Peyer's patch (tissue), 4 donors: ENCODE data around the gene RPL7A. TPM values are rescaled to one million over a fixed set of nuclear protein-coding genes. Genes with fewer than 3 reads are reported as not detected.

Source experiments
- DNase-seq, 3 donors: peaks; one replicate each; pipeline ENCODE4 v3.0.0-alpha.2; 2017 to 2019
- H3K27ac ChIP-seq, 4 donors: fragments of 200-600 bp; sonication (generic); one replicate each; pipeline ENCODE4 v1.5.1; 2016 to 2019
- H3K27me3 ChIP-seq, 2 donors: fragments of 200-600 bp; sonication (generic); one replicate each; pipeline ENCODE4 v1.5.1; 2019
- H3K36me3 ChIP-seq, 3 donors: fragments of 200-600 bp; sonication (generic); one replicate each; pipeline ENCODE4 v1.5.1; 2016 to 2019
- H3K4me1 ChIP-seq, 4 donors: fragments of 200-600 bp; sonication (generic); one replicate each; pipeline ENCODE4 v1.5.1; 2016 to 2019
- H3K4me3 ChIP-seq, 4 donors: fragments of 200-600 bp; sonication (generic); 1 replicate in 3 of 4; 2 replicates in 1 of 4; pipeline ENCODE4 v1.5.1; 2016 to 2019; ENCODE audit warnings: mild to moderate bottlenecking in 1 of 4
- H3K9me3 ChIP-seq, 4 donors: fragments of 200-600 bp; sonication (generic); one replicate each; pipeline ENCODE4 v1.5.1; 2016 to 2019; ENCODE audit warnings: mild to moderate bottlenecking in 1 of 4
- POLR2A ChIP-seq, 2 donors: fragments of 450-650 bp; IDR thresholded peaks; one replicate each; pipeline ENCODE4 v1.5.1; 2017; ENCODE audit warnings: antibody characterized with exemption in 2 of 2, mild to moderate bottlenecking in 2 of 2, moderate library complexity in 2 of 2
- total RNA-seq, 4 donors: library from RNA; depleted of rRNA; stranded (reverse); fragments of >200 nt; gene quantifications; one replicate each; pipeline ENCODE4 v1.1.0, GENCODE V29; 2016
- TF ChIP-seq, protein P1 (sequence below), 6 experiments: fragments of 450-650 bp in 4 of 6; fragments of 200-600 bp in 2 of 6; sonication (generic) in 1 of 6; IDR thresholded peaks; one replicate each; pipeline ENCODE4 v1.5.1; 2017 to 2019; ENCODE audit warnings: antibody characterized with exemption in 6 of 6, mild to moderate bottlenecking in 3 of 6, moderate library complexity in 1 of 6

Gene RPL7A
- total RNA-seq, 4 donors from 2014 or later: 708 to 1,565 (median 870) TPM

DNA sequence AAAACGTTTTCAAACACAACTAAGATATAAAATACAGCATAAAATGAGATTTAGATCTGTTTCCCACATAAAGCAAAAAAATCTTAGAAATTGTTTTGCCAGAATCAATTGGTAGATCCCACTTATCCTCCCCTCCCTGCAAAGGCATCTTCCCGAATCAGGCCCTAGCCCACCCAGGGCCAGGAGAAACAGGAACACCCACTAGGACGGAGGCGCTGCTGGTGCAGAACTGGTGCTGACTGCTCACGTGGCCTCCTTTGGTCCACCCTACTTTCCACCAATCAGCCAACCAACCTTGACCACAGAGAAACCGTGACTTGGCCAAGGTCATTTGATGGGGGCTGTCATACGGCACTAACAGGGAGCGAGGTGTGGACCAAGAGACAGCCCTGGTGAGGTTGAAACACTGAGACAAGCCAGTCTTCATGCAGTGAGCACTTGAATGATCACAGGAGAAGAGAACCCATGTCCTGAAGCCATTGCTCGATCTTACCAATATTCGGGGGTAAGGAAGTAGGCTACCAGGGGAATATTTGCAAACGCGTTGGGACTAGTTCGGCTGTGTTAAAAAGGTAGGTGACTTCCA lies 13.6 kb downstream of the RPL7A start:
- Histone ChIP-seq H3K27ac (no peak overlapping the region), H3K9me3 (no peaks in the 10 kb centered on the region), H3K36me3 (peaks cover 0 to 73% (median 0%) of the 10 kb centered on the region in 3 donors), H3K4me1 (peaks cover 0 to 34% (median 4%) of the 10 kb centered on the region in 4 donors), H3K27me3 (no peaks in the 10 kb centered on the region), H3K4me3 (no peak overlapping the region)
- DNase-seq: peak in 1 of 3 donors; percentile 39
- no peak for TF ChIP-seq POLR2A (IDR thresholded peaks at IDR 0.05)
- TF ChIP-seq, protein P1, sequence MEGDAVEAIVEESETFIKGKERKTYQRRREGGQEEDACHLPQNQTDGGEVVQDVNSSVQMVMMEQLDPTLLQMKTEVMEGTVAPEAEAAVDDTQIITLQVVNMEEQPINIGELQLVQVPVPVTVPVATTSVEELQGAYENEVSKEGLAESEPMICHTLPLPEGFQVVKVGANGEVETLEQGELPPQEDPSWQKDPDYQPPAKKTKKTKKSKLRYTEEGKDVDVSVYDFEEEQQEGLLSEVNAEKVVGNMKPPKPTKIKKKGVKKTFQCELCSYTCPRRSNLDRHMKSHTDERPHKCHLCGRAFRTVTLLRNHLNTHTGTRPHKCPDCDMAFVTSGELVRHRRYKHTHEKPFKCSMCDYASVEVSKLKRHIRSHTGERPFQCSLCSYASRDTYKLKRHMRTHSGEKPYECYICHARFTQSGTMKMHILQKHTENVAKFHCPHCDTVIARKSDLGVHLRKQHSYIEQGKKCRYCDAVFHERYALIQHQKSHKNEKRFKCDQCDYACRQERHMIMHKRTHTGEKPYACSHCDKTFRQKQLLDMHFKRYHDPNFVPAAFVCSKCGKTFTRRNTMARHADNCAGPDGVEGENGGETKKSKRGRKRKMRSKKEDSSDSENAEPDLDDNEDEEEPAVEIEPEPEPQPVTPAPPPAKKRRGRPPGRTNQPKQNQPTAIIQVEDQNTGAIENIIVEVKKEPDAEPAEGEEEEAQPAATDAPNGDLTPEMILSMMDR (IDR thresholded peaks at IDR 0.05): no peak

DNA sequence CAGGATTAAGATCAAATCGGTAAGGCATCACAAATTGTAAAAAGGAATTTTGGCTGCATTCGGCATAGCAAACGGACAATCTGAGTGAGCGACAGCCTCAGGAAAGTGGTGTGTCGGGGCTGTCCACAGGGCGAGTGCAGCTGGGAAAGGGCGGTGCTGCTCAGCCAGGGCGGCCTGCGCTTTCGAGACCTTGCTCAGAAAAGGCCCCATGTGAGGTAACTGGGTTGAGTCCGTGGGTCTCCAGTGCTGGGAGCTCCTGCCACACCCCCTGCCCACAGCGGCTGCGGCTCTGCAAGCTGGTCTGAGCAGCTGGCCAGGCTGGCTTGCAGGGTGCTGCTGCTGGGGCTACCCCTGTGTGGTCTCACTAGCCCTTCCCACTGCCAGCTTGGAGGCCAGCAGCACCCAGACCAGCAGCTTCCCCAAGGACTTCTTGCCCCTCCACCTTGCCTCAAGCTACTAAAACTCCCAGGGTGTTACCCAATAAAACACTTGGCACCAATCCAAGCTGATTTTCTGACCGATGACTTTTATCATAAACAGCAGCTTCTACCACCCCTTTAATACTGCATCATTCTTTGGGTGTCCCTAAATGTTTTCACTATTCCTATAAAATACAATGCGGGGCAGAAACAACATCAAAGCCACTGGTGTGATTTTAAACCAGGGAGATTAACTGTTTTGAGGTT lies 14.5 kb downstream of the RPL7A start:
- H3K36me3 ChIP-seq: peaks cover 0 to 81% (median 0%) of the 10 kb centered on the region in 3 donors

DNA sequence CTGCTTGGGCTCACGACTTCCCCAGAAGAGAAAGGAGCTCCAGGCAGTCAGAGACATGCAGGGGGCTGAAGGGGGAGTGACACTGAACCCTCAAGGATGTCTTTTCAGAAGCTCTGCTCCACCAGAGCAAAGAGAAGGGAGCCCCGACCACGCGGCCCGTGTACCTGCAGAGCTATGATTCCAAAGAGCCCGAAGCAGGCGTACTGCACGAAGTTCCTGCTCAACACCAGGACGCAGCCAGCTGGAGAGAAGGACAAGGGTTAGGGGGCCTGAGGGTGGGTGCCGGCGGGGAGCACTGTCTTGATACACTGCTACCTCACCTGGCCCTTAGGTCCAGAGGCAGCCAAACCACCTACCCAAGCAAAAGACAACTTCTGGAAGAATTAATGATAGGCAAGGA lies 18.4 kb downstream of the RPL7A start:
- Histone ChIP-seq H3K4me3 (no peak overlapping the region), H3K4me1 (peaks cover 4 to 49% (median 15%) of the 10 kb centered on the region in 4 donors), H3K9me3 (no peaks in the 10 kb centered on the region), H3K27me3 (no peaks in the 10 kb centered on the region), H3K27ac (no peak overlapping the region), H3K36me3 (peaks cover 0 to 70% (median 0%) of the 10 kb centered on the region in 3 donors)
- DNase-seq: no peak
- TF ChIP-seq, protein P1 (IDR thresholded peaks at IDR 0.05): no peak
- no peak for TF ChIP-seq POLR2A (IDR thresholded peaks at IDR 0.05)

More for the DNA sequence above, 14.5 kb downstream of the RPL7A start:
- no peak for DNase-seq
- Histone ChIP-seq H3K4me3 (no peak overlapping the region), H3K4me1 (peaks cover 0 to 35% (median 0%) of the 10 kb centered on the region in 4 donors), H3K9me3 (no peaks in the 10 kb centered on the region), H3K27me3 (no peaks in the 10 kb centered on the region), H3K27ac (no peak overlapping the region)
- TF ChIP-seq POLR2A (IDR thresholded peaks at IDR 0.05): no peak
- TF ChIP-seq, protein P1 (IDR thresholded peaks at IDR 0.05): no peak

DNA sequence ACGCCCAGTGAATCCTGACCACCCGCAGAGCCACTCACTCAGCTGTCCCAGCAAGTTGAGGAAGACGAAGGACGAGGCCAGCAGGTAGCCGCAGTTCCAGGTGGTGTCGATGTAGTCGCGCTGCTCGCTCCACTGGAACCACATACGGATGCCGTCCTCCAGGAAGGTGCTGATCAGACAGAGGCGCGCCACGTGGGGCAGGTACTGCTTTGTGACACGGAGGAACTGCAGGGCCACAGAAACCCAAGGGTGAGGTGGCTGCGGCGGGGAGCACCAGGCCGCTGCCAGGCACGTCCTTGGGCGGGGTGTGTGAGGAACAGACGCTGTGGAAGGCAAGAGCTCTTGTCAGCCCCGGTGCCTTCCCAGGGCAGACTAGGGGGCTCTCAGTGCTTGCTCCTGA lies 19.2 kb downstream of the RPL7A start:
- Histone ChIP-seq H3K4me1 (peaks cover 12 to 57% (median 20%) of the 10 kb centered on the region in 4 donors), H3K27ac (peak overlapping the region in 2 of 4 donors; percentile 65 to 85), H3K27me3 (no peaks in the 10 kb centered on the region), H3K9me3 (no peaks in the 10 kb centered on the region), H3K4me3 (no peak overlapping the region), H3K36me3 (peaks cover 0 to 67% (median 0%) of the 10 kb centered on the region in 3 donors)
- TF ChIP-seq, protein P1 (IDR thresholded peaks at IDR 0.05): no peak
- no peak for TF ChIP-seq POLR2A (IDR thresholded peaks at IDR 0.05)
- DNase-seq: no peak

DNA sequence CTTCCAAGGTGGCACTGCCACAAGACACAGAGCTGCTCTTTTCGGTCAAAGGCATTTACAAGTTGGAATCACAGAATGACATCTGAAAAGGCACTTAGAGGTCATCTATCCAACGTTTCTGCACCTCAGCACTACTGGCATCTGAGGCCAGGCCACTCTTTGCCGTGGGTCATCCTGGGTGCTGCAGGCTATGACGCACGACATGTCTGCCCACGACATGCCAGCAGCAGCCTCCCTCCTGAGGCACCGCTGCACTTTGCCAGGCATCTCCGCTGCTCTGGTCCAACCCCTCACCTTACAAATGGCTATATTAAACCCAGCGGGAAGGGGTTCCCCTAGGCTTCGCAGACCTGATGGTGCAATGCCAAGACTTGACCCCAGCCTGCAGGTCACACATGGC lies 19.8 kb downstream of the RPL7A start:
- TF ChIP-seq, protein P1 (IDR thresholded peaks at IDR 0.05): no peak
- no peak for TF ChIP-seq POLR2A (IDR thresholded peaks at IDR 0.05)
- peak overlapping the region in 3 of 4 donors; percentile 65 to 85 (median 71) for H3K27ac ChIP-seq
- DNase-seq: no peak
- peaks cover 14 to 63% (median 22%) of the 10 kb centered on the region in 4 donors for H3K4me1 ChIP-seq
- no peaks in the 10 kb centered on the region for H3K27me3 ChIP-seq
- no peaks in the 10 kb centered on the region for H3K9me3 ChIP-seq
- H3K4me3 ChIP-seq: peak overlapping the region in 2 of 4 donors; percentile 22 to 32
- peaks cover 0 to 67% (median 0%) of the 10 kb centered on the region in 3 donors for H3K36me3 ChIP-seq
